GM23338 (cell line): Measurements from ENCODE around the gene OCIAD1. TPM values are rescaled to one million over a fixed set of nuclear protein-coding genes. Genes with fewer than 3 reads are reported as not detected.

Experiments used
- CREB1 ChIP-seq: fragments of 250-450 bp; sonication (Bioruptor Pico); IDR thresholded peaks from 2 replicates; pipeline ENCODE4 v1.5.0; 2020; ENCODE audit warnings: low read depth, mild to moderate bottlenecking, moderate library complexity
- EZH2 ChIP-seq: fragments of 200-600 bp; sonication (generic); IDR thresholded peaks from one replicate; pipeline ENCODE4 v1.8.0; 2017; ENCODE audit warnings: antibody characterized with exemption, mild to moderate bottlenecking, low read depth; ENCODE audit not compliant: unreplicated experiment
- EZH2phosphoT487 ChIP-seq: fragments of 200-600 bp; sonication (generic); IDR thresholded peaks from one replicate; pipeline ENCODE4 v1.8.1; 2018; ENCODE audit warnings: antibody characterized with exemption; ENCODE audit not compliant: unreplicated experiment
- JUNB ChIP-seq: IDR thresholded peaks from one replicate; pipeline ENCODE4 v1.6.1; 2016; ENCODE audit warnings: antibody characterized with exemption; ENCODE audit not compliant: unreplicated experiment
- NANOG ChIP-seq: IDR thresholded peaks from 2 replicates; pipeline ENCODE4 v1.6.1; 2016; ENCODE audit warnings: antibody characterized with exemption, borderline replicate concordance
- POLR2AphosphoS5 ChIP-seq: IDR thresholded peaks from 2 replicates; pipeline ENCODE4 v1.6.1; 2016; ENCODE audit warnings: antibody characterized with exemption, low read depth
- ZNF114 ChIP-seq: fragments of 250-450 bp; sonication (Bioruptor Pico); IDR thresholded peaks from 2 replicates; pipeline ENCODE4 v1.5.0; 2020; ENCODE audit warnings: mild to moderate bottlenecking, moderate library complexity
- polyA plus RNA-seq: library from polyadenylated mRNA; unstranded; fragments of >200 nt; fragmentation: Nextera tagmentation; extraction: Ambion mirVana; gene quantifications from 2 replicates; pipeline ENCODE4 v1.2.1, GENCODE V29; 2016
- total RNA-seq: library from RNA; depleted of rRNA; stranded (reverse); fragments of >200 nt; shearing (Covaris generic); gene quantifications from 2 replicates; pipeline ENCODE4 v1.2.3, GENCODE V29; 2014
- TF ChIP-seq, protein P1 (sequence below): fragments of 250-450 bp; sonication (Bioruptor Pico); IDR thresholded peaks from 2 replicates; pipeline ENCODE4 v1.5.0; 2020; ENCODE audit warnings: mild to moderate bottlenecking, moderate library complexity
- TF ChIP-seq, protein P2 (sequence below): IDR thresholded peaks from 2 replicates; pipeline ENCODE4 v1.6.1; 2016; ENCODE audit warnings: antibody characterized with exemption
- TF ChIP-seq, protein P3 (sequence below), 2 experiments: fragments of 200-600 bp in 1 of 2; sonication (generic) in 1 of 2; conservative IDR thresholded peaks; 2 replicates each; pipeline versions ENCODE4 v1.5.1 to v1.6.1; 2016 to 2017; ENCODE audit warnings: antibody characterized with exemption in 2 of 2, low read depth in 2 of 2, mild to moderate bottlenecking in 2 of 2, moderate library complexity in 1 of 2
- TF ChIP-seq, protein P4 (sequence below): IDR thresholded peaks from one replicate; pipeline ENCODE4 v1.6.1; 2018; ENCODE audit warnings: antibody characterized with exemption; ENCODE audit not compliant: unreplicated experiment

Gene OCIAD1
- total and polyA plus RNA-seq, 2 experiments from 2014 or later: 125 to 190 TPM

DNA sequence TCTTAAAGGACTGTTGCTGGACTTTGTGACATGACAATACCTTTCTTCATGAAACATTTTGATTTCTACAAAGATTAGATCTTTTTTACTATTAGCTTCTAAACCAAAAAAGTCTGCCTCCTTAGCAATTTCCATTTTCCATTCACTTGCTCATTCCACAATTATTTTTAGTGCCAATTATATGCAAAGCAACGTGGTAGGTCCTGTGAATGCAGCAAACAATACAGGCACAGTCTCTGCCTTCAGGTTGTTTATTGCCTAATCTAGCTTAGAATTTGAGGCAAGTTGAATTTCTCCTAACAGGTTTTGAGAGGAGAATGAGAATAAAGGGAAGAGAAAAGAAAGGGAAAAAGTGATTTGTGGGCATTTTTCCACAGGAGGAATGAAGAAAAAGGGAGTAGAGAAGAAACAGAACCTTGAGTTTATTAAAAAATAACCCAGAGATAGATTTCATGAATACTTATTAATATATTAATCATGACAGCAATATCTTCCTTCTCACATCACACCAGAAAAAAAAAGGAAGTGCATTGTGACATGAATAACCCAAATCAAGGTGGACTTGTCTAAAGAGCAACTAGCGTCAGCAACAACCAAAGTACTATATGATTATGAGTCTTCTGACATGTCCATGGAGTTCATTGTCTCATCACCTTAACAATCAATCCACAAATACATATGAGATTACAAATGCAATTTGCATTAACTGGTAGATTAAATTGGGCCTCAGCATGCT, 34.5 kb upstream of the OCIAD1 start (continued):
- TF ChIP-seq, protein P1, sequence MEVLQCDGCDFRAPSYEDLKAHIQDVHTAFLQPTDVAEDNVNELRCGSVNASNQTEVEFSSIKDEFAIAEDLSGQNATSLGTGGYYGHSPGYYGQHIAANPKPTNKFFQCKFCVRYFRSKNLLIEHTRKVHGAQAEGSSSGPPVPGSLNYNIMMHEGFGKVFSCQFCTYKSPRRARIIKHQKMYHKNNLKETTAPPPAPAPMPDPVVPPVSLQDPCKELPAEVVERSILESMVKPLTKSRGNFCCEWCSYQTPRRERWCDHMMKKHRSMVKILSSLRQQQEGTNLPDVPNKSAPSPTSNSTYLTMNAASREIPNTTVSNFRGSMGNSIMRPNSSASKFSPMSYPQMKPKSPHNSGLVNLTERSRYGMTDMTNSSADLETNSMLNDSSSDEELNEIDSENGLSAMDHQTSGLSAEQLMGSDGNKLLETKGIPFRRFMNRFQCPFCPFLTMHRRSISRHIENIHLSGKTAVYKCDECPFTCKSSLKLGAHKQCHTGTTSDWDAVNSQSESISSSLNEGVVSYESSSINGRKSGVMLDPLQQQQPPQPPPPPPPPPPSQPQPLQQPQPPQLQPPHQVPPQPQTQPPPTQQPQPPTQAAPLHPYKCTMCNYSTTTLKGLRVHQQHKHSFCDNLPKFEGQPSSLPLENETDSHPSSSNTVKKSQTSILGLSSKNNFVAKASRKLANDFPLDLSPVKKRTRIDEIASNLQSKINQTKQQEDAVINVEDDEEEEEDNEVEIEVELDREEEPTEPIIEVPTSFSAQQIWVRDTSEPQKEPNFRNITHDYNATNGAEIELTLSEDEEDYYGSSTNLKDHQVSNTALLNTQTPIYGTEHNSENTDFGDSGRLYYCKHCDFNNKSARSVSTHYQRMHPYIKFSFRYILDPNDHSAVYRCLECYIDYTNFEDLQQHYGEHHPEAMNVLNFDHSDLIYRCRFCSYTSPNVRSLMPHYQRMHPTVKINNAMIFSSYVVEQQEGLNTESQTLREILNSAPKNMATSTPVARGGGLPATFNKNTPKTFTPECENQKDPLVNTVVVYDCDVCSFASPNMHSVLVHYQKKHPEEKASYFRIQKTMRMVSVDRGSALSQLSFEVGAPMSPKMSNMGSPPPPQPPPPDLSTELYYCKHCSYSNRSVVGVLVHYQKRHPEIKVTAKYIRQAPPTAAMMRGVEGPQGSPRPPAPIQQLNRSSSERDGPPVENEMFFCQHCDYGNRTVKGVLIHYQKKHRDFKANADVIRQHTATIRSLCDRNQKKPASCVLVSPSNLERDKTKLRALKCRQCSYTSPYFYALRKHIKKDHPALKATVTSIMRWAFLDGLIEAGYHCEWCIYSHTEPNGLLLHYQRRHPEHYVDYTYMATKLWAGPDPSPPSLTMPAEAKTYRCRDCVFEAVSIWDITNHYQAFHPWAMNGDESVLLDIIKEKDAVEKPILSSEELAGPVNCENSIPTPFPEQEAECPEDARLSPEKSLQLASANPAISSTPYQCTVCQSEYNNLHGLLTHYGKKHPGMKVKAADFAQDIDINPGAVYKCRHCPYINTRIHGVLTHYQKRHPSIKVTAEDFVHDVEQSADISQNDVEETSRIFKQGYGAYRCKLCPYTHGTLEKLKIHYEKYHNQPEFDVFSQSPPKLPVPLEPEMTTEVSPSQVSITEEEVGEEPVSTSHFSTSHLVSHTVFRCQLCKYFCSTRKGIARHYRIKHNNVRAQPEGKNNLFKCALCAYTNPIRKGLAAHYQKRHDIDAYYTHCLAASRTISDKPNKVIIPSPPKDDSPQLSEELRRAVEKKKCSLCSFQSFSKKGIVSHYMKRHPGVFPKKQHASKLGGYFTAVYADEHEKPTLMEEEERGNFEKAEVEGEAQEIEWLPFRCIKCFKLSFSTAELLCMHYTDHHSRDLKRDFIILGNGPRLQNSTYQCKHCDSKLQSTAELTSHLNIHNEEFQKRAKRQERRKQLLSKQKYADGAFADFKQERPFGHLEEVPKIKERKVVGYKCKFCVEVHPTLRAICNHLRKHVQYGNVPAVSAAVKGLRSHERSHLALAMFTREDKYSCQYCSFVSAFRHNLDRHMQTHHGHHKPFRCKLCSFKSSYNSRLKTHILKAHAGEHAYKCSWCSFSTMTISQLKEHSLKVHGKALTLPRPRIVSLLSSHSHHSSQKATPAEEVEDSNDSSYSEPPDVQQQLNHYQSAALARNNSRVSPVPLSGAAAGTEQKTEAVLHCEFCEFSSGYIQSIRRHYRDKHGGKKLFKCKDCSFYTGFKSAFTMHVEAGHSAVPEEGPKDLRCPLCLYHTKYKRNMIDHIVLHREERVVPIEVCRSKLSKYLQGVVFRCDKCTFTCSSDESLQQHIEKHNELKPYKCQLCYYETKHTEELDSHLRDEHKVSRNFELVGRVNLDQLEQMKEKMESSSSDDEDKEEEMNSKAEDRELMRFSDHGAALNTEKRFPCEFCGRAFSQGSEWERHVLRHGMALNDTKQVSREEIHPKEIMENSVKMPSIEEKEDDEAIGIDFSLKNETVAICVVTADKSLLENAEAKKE (CRISPR knock-in tag): no peak
- TF ChIP-seq ZNF114 (CRISPR knock-in tag) (no peak), EZH2phosphoT487 (no peak), EZH2 (no peak), CREB1 (CRISPR knock-in tag) (no peak), NANOG (no peak), POLR2AphosphoS5 (no peak), JUNB (no peak)
- TF ChIP-seq, protein P2, sequence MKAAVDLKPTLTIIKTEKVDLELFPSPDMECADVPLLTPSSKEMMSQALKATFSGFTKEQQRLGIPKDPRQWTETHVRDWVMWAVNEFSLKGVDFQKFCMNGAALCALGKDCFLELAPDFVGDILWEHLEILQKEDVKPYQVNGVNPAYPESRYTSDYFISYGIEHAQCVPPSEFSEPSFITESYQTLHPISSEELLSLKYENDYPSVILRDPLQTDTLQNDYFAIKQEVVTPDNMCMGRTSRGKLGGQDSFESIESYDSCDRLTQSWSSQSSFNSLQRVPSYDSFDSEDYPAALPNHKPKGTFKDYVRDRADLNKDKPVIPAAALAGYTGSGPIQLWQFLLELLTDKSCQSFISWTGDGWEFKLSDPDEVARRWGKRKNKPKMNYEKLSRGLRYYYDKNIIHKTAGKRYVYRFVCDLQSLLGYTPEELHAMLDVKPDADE: no peak
- TF ChIP-seq, protein P3, sequence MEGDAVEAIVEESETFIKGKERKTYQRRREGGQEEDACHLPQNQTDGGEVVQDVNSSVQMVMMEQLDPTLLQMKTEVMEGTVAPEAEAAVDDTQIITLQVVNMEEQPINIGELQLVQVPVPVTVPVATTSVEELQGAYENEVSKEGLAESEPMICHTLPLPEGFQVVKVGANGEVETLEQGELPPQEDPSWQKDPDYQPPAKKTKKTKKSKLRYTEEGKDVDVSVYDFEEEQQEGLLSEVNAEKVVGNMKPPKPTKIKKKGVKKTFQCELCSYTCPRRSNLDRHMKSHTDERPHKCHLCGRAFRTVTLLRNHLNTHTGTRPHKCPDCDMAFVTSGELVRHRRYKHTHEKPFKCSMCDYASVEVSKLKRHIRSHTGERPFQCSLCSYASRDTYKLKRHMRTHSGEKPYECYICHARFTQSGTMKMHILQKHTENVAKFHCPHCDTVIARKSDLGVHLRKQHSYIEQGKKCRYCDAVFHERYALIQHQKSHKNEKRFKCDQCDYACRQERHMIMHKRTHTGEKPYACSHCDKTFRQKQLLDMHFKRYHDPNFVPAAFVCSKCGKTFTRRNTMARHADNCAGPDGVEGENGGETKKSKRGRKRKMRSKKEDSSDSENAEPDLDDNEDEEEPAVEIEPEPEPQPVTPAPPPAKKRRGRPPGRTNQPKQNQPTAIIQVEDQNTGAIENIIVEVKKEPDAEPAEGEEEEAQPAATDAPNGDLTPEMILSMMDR (conservative IDR thresholded peaks at IDR 0.05; ENCODE audit: low read depth in 2 of 2): no peak
- TF ChIP-seq, protein P4, sequence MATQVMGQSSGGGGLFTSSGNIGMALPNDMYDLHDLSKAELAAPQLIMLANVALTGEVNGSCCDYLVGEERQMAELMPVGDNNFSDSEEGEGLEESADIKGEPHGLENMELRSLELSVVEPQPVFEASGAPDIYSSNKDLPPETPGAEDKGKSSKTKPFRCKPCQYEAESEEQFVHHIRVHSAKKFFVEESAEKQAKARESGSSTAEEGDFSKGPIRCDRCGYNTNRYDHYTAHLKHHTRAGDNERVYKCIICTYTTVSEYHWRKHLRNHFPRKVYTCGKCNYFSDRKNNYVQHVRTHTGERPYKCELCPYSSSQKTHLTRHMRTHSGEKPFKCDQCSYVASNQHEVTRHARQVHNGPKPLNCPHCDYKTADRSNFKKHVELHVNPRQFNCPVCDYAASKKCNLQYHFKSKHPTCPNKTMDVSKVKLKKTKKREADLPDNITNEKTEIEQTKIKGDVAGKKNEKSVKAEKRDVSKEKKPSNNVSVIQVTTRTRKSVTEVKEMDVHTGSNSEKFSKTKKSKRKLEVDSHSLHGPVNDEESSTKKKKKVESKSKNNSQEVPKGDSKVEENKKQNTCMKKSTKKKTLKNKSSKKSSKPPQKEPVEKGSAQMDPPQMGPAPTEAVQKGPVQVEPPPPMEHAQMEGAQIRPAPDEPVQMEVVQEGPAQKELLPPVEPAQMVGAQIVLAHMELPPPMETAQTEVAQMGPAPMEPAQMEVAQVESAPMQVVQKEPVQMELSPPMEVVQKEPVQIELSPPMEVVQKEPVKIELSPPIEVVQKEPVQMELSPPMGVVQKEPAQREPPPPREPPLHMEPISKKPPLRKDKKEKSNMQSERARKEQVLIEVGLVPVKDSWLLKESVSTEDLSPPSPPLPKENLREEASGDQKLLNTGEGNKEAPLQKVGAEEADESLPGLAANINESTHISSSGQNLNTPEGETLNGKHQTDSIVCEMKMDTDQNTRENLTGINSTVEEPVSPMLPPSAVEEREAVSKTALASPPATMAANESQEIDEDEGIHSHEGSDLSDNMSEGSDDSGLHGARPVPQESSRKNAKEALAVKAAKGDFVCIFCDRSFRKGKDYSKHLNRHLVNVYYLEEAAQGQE: no peak
